HG02884 (cell line): ENCODE results near the gene SDHB.

Experiments used
- ATAC-seq: cut with Tn5 transposase; IDR thresholded peaks from one replicate; pipeline ENCODE4 v1.9.1; 2021; ENCODE audit warnings: mild to moderate bottlenecking, moderate library complexity; ENCODE audit not compliant: unreplicated experiment

Gene SDHB

DNA sequence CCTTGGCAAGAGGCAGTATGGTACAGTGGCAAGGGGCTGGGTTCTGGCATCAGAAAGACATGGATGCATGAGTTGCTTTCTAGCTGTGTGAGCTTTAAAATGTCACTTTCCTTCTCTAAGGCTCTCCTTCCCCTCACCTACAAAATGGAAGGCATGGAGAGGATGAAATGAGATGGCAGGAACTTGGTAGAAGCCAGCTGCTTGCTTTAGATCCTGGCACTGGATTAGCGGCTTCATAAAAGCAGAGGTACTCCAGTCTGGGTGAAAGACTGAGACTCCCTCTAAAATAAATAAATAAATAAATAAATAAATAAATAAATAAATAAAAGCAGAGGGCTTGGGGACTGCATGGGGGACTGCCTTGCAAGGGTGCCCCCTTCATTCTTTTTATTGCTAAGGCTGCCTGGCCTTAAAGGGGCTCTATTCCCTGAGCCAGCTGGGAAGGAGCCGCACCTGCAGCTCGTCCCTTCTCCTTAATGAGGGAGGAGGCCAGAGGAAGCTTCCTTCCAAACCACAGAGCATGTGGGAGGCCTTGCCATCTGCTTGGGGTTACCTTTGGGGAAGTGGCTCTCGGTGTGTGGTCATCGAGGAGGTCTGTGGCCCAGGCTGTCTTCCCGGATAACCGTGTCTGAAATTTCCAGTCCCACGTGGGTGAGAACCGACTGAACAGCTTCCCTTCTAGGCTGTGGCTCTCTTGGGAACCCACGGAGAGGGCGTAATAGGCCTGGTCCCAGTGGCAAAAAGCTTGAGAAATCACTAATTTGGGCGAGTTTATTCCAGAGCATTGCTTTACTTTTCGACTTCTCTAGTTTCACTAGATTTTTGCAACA lies 40.1 kb downstream of the SDHB start:
- ATAC-seq = no peak

DNA sequence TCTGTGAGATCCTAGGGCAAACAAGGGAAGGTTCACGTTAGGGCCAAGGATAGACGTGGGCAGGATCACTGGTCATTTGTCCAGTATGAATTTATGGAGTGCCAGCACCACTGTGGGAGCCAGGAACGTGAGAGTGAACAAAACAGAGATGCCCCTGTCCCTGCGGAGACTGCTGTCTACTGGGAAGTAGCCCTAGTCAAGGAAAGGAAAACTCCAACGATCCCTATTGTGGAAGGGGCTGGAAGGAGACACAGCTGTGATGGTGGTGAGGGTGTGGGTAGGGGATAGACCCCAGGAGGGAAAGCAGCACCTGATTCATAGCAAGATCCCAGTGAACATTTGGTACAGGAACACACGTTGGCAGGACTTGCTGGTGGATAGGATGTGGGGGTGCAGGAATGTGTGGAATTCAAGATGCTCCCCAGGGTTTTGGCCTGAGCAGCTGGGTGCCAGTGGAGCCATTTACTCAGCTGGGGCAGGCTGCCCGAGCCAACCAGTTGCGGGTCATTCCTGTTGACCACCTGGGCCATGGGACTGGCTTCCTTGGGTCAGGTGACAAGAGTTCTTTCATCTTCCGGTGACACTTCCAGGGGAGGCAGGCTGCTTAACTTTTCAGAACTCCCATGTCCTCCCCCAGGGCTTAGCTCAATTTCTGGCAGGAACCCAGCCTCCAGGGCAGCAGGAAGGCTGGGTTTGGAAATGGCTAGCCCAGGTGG lies 40.9 kb downstream of the SDHB start:
- no peak for ATAC-seq

DNA sequence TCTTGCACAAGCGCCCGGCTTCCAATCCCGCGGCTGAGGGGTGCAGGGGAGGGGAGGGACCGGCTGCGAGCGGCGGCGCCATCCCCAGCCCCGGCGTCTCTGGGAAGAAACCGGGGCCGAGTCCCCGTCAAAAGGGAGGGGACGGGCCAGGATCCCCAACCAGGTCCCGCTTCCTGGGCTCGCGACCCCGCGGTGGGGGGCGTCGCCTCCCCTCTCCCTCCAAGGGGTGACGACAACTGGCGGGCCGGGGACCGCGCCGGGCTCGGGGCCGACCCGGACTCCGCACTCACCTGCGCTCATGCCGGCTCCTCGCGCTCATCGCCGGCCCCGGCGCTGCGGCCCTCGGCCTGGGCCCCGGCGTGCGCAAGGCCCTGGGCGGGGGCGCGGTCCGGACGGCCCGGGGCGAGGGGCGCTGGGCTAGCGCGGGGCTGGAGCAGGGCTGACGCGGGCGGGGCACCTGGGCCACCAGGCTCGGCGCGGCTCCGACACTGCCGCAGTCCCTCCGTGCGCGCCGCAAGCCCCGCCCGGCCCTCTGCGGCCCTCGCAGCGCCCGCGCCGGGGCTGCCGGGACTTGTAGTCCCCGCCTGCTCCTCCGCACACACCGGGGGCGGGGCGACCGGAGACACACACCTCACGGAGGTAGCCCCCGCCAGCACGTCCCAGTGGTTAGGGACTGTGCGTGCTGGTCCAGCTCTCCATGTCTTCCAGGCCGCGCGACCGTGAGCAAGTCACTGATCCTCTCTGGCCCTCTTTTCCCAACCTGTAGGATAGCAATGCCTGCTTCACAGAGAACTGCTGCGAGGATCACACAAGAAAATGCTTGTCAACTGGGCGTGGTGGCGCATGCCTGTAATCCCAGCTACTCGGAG lies 42.2 kb downstream of the SDHB start, which contains the start of gene ATP13A2:
Gene ATP13A2, minus strand, starts transcription at position 490 of the 869 bp plus-strand sequence. Its CDS starts 190 bp downstream, at position 300.
- ATAC-seq = peak; percentile 79

DNA sequence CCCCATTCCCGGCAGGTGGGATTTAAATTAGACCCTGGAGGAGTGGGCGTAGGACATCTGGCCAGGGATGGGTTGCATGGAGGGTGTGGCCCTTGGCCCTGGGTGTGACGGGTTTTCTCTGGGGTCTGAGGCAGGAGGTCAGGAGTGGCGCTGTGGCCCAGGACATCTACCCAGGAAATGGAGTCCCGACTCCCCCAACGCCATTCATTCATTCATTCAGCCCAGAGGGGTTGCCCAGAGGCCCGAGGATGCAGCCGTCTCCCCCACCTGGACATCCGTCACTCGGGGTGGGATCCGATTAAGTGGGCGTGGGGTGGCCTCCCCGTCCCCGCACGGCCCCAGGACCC lies 42.8 kb downstream of the SDHB start:
- no peak for ATAC-seq

DNA sequence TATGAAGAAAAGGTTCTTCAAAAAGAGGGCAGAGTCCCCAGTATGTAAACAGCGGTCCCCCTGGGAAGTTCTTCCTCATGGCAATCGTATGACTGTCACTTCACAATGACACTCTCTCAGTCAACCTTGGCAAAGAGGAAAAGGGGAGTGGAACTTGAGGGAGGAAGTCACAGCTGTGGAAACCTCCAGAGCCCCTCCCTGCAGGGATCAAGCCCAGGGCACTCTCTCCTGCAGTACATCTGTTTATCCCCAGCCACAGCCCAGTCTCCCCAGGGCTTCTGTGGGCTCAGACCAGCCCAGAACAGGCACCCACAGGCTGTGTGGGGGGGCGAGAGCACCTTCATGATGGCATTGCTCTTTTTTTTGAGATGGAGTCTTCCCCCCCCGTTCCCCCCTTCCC lies 44.1 kb downstream of the SDHB start:
- ATAC-seq = no peak

DNA sequence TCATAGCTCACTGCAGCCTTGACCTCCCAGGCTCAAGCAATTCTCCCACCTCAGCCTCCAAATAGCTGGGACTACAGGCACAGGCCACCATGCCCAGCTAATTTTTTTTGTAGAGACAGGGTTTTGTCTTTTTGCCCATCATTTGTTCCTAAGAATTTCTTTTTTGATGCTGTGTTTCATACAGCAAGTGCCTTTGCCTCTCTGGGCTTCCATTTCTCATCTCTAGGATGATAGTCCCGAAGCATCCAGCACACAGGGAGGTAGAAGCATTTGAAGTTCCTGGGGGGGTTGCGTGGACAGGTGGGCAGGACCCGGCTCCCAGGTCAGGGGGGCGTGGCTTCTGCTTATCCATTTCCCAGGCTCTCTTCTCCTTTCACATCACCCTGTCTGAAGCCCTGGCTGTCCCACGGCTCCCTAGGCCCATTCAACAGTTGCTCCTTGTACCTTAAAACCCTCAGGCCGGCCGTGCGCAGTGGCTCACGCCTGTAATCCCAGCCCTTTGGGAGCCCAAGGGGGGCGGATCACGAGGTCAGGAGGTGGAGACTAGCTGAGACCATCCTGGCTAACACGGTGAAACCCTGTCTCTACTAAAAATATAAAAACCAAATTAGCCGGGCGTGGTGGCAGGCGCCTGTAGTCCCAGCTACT lies 45.5 kb downstream of the SDHB start:
- ATAC-seq = no peak

DNA sequence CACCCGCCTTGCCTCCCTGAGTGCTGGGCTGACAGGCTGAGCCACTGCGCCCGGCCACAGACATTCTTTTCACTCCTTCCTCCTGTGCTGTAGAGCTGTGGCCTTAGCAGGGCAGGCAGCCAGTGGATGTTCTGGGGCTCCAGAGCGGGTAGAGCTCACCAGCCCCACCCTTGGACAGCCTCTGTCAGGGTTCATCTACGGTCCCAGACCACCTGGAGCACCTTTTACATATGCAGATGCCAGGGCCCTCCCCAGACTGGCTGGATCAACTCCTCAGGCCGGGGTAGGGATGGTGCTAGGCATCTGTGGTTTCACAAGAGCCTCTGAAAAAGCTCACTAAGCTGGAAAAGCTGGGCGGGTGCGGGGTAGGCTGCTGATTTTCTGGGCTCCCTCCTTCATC lies 46.7 kb downstream of the SDHB start:
- no peak for ATAC-seq

DNA sequence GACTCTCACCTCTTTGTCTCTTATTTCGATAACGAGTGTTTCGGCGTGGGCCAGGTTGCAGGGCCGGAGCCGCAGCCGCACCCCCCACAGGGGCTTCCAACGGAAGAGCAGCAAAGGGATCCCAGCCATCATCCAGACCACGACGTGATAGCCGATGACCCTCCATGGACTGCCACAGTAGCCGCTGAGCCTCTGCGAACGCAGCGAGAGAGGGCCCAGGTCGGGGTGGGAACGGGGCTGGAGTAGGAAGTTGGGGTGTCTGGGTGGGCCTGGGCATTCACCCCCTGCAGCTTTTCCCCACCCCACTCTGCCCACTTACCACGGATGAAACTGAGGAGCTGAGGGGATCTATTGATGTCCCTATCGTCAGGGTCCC lies 48.5 kb downstream of the SDHB start:
- no peak for ATAC-seq

DNA sequence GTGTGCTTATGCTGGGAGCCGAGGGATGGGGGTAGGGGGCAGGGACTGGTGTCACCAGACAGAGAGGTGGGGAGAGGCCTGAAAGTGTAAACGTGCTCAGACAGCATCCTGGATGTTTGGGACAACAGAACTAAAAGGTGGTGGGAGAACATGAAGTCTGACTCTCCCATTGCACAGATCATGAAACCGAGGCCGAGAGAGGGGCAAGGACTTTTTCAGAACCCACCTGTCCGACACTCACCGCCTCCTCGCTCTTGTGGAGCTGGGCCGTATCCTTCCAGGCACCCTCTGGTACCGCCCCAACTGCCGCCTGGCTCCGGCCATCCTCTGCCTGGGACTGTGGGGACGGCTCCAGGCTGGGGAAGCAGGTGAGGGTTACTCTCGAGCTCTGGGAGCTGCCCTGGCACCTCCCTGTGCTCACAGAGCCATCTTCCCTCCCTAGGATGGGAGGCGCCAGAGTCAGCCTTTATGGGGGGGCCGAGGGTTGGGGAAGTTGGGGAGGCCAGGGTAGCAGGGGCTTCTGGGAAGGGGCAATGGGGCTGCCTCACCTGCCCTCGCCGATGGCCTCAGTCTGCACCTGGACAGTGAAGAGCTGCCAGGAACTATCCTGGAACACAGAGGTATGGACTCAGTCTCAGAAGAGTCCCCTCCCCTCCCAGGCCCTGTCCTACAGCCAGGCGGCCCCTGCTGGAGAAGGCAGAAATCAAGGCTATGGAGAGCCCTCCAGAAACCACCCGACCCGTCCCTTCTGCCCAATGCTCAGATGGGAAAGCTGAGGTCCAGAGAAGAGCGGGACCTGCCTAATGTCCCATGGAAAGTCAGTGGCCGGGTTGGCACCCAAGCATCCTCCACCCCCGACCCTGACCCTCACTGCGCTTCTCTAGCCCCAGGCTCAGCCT lies 49.1 kb downstream of the SDHB start:
- no peak for ATAC-seq

DNA sequence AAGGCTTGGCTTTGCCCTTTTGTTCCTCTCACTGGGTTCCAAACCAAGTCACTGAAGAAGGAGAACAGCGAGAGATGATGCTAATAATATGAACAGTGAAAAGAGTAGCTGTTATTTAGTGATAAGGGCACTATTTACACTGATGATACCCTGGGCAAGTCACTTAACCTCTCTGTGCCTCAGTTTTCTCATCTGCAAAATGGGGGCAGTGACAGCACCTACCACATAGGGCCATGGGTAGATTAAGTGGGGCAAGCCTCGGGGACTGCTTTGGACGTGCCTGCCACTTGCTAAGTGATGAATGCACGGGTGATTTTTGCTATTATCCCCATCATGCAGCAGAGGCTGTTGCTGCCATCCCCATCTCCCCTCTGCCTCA lies 51.3 kb downstream of the SDHB start:
- no peak for ATAC-seq

DNA sequence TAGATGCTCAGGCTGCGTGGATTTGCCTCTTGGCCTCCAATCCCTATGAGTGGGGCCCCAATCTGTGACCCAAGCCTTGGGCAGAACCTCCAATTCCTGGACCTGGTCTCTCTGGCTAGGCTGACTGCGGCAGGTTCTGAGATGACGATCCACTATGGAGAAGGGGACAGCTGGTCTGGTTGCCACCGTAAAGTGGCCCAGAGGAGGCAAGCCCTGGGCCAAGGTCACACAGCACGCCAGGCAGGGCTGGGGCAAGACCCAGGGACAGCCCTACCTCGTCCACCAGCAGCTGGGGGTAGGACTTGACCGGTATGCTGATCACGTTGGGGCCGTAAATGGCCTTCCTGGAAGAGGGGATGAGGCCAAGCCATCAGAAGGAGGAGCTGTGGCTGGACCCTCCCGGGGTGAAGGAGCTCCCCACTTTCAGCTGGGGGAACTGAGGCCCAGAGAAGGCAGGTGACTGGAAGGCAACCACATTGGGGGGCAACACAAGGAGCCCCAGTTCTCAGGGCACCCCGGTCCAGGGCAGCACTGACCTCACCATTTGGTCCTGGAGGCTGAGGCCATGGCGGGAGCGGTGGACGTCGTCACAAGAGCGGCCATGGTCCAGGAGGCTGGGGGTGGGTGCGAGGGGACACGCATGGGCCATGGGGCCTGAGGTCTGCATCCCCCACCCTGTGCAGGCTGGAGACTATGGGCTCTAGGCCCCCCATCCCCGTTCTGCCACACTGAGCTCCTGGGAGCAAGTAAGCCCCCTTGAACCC lies 51.9 kb downstream of the SDHB start:
- ATAC-seq = no peak

DNA sequence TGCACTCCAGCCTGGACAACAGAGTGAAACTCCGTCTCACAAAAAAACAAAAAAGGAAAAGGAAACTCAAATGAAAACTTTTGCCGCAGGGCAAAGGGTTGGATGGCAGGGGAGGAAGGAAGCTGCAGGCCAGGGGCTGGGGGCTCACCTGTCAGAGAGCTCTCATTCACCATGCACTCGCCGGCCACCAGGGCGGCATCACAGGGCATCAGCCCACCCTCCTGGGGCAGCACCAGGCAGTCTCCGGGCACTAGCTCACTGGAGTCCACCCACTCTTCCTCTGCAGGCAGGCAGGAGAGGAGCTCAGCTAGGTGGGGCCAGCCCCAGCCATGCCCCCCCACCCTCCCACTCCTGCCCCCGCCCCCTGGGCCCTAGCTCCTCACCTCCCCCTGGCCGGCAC lies 54.0 kb downstream of the SDHB start:
- ATAC-seq = no peak

DNA sequence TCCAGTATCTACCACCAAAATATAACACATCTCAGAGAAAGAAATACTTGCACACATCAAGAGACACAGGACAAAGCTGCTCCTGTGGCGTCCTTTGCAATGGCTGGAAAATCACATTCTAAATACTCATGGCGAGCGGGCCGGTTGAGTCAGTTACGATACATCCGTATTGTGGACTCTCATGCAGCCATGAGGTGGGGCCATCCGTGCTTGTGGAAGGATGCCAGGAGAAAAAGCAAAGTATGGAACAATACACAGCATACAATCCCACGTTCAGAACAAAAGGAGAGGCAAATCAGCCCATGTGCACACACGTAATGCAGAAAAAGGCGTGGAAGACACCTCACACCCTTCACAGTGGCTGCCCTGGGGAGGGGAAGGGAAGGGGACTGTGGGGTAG lies 55.2 kb downstream of the SDHB start:
- no peak for ATAC-seq

DNA sequence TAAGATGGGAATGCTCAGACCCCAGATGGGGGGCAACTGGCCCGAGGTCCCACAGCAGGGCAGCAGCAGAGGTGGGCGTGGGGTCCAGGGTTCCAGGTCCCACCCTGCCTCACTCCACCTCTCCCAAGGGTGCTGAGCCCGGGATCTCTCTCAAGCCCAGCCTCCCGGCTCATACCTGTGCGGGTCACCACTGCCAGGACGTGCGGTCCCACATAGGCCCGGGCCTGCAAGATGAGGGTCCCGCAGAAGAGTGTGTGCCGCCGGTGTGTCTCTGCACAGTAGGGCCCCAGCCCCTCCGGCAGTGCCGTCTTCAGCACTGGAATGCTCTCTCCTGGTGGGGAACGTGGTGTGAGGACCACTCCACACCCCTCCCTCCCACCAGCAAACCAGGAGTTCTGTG lies 57.0 kb downstream of the SDHB start:
- no peak for ATAC-seq

DNA sequence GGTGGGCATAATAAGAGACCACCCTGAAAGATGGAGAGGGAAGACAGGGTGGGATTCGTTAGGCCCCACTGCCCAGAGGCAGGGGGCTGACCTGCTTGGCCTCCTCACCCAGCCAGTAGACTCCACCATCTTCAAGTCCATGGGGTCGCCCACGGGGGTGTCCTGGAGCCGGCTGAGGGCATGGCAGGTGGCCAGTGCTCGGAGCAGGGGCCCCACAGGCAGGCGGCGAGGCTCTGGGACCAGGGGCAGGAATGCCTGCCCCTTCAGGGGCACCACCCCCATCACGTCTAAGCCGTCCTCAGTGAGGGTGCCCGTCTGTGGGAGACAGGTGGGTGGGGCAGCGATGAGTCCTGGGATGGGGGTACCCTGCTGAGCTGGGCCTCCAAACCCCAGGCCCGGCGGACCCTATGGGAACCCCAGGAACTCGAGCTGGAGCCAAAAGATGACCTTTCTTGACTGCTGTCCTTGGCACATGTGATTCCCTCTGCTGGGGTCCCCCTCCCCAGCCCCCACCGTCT lies 60.3 kb downstream of the SDHB start:
- ATAC-seq = no peak

DNA sequence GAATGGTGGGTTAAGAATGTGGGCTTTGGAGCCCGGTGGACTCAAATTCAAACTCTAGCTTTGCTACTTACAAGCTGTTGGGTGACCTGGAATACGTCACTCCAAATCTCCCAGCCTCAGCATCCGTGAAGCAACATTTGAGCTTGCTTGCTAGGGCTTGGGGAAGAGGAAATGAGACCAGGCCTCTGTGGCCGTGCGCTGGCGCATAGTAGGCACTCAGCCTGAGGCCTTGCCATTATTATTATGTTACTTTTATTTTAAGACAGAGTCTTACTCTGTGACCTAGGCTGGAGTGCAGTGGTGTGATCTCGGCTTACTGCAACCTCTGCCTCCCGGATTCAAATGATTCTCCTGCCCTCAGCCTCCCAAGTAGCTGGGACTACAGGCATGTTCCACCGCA lies 61.2 kb downstream of the SDHB start:
- ATAC-seq = no peak

DNA sequence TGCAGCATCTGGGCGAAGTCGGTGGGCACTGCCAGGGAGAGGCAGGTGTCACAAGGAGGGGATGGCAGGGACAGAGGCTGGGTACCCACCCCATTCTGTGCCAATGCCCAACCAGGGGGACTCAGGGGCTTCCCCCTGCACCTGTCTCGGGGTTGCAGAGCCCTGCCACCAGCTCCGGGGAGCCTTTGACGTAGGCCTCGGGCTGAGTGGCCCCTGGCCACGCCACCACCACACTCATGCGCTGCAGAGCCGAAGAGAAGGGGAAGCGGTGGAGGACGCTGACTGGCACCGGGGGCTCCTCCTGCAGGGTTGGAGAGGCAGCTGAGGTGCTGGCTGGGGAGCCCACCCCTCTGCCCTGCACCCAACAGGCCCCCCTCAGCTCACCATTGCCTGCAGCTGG lies 61.7 kb downstream of the SDHB start:
- ATAC-seq = no peak

DNA sequence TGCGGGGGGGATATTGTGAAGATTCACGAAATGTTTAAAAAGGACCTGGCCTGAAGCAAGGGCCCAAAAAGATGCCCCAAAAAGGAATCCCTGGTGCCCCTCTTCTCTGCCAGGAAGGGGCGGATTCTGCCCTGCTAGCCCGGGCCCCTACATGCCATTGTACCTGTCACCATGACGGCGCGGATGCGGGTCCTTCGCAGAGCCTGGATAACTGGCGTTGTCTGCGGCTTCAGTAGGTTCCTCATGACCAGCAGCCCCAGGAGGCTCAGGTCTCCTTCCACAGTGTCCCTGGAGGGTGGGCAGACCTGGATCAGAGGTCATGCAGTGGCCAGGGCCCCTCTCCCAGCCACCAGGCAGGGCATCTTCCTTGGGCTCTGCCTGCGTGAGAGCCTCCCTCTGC lies 62.3 kb downstream of the SDHB start:
- no peak for ATAC-seq
